HFFc6 (cell line): ENCODE measurements around the gene ATXN10. TPM values are rescaled to one million over a fixed set of nuclear protein-coding genes. Genes with fewer than 3 reads are reported as not detected.

Experiments
- DNase-seq: peaks from one replicate; pipeline ENCODE4 v3.0.0-alpha.2; 2018
- H3K27ac Mint-ChIP-seq: 2 replicates; pipeline ENCODE4 v1.8.0; 2020; ENCODE audit warnings: mild to moderate bottlenecking, mixed read lengths
- H3K27me3 Mint-ChIP-seq: 2 replicates; pipeline ENCODE4 v1.8.0; 2021; ENCODE audit warnings: mild to moderate bottlenecking, moderate library complexity, mixed read lengths; ENCODE audit not compliant: insufficient read depth
- H3K36me3 Mint-ChIP-seq: 2 replicates; pipeline ENCODE4 v1.8.0; 2021; ENCODE audit warnings: low read depth, mixed read lengths
- H3K4me1 Mint-ChIP-seq: 2 replicates; pipeline ENCODE4 v1.8.0; 2020; ENCODE audit warnings: low read depth, mixed read lengths
- H3K4me3 Mint-ChIP-seq: 2 replicates; pipeline ENCODE4 v1.8.0; 2020; ENCODE audit warnings: mild to moderate bottlenecking, moderate library complexity, mixed read lengths
- H3K9me3 Mint-ChIP-seq: 2 replicates; pipeline ENCODE4 v1.8.0; 2020; ENCODE audit warnings: mild to moderate bottlenecking, mixed read lengths
- total RNA-seq, 6 experiments: library from RNA; stranded (reverse); fragmentation: NEBNext Ultra II Directional; extraction: Animal tissue kit (Norgen Biotek cat#: 25700); gene quantifications; 2 replicates in 1 of 6; 3 replicates in 5 of 6; pipeline ENCODE4 v1.2.3, GENCODE V29; 2021
- TF ChIP-seq, protein P1 (sequence below): fragments of 200-600 bp; sonication (generic); IDR thresholded peaks from 2 replicates; pipeline ENCODE4 v1.5.0; 2021; ENCODE audit warnings: antibody characterized with exemption, mild to moderate bottlenecking

Gene ATXN10
- total RNA-seq, 6 experiments from 2014 or later = 287 to 426 (median 370) TPM

- H3K27me3 Mint-ChIP-seq = peaks cover 3% of the 10 kb centered on the region
- peaks cover 79% of the 10 kb centered on the region for H3K36me3 Mint-ChIP-seq
- TF ChIP-seq, protein P1, sequence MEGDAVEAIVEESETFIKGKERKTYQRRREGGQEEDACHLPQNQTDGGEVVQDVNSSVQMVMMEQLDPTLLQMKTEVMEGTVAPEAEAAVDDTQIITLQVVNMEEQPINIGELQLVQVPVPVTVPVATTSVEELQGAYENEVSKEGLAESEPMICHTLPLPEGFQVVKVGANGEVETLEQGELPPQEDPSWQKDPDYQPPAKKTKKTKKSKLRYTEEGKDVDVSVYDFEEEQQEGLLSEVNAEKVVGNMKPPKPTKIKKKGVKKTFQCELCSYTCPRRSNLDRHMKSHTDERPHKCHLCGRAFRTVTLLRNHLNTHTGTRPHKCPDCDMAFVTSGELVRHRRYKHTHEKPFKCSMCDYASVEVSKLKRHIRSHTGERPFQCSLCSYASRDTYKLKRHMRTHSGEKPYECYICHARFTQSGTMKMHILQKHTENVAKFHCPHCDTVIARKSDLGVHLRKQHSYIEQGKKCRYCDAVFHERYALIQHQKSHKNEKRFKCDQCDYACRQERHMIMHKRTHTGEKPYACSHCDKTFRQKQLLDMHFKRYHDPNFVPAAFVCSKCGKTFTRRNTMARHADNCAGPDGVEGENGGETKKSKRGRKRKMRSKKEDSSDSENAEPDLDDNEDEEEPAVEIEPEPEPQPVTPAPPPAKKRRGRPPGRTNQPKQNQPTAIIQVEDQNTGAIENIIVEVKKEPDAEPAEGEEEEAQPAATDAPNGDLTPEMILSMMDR = no peak
- H3K4me1 Mint-ChIP-seq = peaks cover 14% of the 10 kb centered on the region
- no peak for DNase-seq
- no peak overlapping the region for H3K27ac Mint-ChIP-seq
- H3K4me3 Mint-ChIP-seq = no peak overlapping the region
- peaks cover 19% of the 10 kb centered on the region for H3K9me3 Mint-ChIP-seq
These were observed 177.3 kb downstream of the ATXN10 start for GRCh38 chr22:45848904-45849303.

- Mint-ChIP-seq H3K27me3 (peaks cover 3% of the 10 kb centered on the region), H3K9me3 (peaks cover 19% of the 10 kb centered on the region), H3K27ac (no peak overlapping the region), H3K4me1 (no peaks in the 10 kb centered on the region), H3K4me3 (no peak overlapping the region), H3K36me3 (peaks cover 68% of the 10 kb centered on the region)
- TF ChIP-seq, protein P1 = no peak
- DNase-seq = no peak
These were observed 181.2 kb downstream of the ATXN10 start for GRCh38 chr22:45852826-45853225.

DNA sequence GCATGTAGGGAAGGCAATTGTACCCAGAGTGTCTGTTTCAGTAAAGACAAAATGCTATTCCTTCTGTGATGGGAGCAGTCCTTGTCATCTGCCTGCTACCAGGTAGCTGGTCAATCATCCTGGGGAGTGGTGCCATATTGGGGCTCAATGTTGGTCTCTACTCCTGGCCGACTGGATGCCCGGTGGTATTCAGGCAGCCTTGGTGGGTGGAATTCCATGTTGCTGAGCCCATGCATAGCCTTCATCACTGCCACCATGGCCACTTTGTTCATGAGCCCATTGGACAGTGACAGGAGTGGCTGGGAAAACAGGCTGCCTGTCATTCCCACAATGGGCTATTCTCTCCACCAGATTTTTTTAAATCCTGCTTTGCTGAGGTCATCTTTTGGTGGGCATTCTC, 184.3 kb downstream of the ATXN10 start:
- Mint-ChIP-seq H3K9me3 (peaks cover 19% of the 10 kb centered on the region), H3K27me3 (peaks cover 3% of the 10 kb centered on the region), H3K36me3 (peaks cover 38% of the 10 kb centered on the region), H3K27ac (no peak overlapping the region), H3K4me3 (no peak overlapping the region), H3K4me1 (no peaks in the 10 kb centered on the region)
- TF ChIP-seq, protein P1 = no peak
- DNase-seq = no peak

- Mint-ChIP-seq H3K27me3 (peaks cover 12% of the 10 kb centered on the region), H3K36me3 (peaks cover 23% of the 10 kb centered on the region)
These were observed 185.9 kb downstream of the ATXN10 start for GRCh38 chr22:45857519-45857918.

GRCh38 chr22:45859231-45860161, 187.9 kb downstream of the ATXN10 start:
- Mint-ChIP-seq H3K4me1 (peaks cover 12% of the 10 kb centered on the region), H3K27me3 (peaks cover 16% of the 10 kb centered on the region), H3K9me3 (no peaks in the 10 kb centered on the region), H3K36me3 (peaks cover 15% of the 10 kb centered on the region; the same call in 1 of the 2 replicates), H3K27ac (no peak overlapping the region), H3K4me3 (no peak overlapping the region)
- TF ChIP-seq, protein P1 = no peak
- no peak for DNase-seq

More at GRCh38 chr22:45857519-45857918, 185.9 kb downstream of the ATXN10 start:
- Mint-ChIP-seq H3K9me3 (peaks cover 6% of the 10 kb centered on the region), H3K4me1 (no peaks in the 10 kb centered on the region), H3K27ac (no peak overlapping the region), H3K4me3 (no peak overlapping the region)
- no peak for DNase-seq
- TF ChIP-seq, protein P1 = no peak
